A673 (cell line): Measurements from ENCODE around the gene FAM114A1.

Experiments used
- EZH2 ChIP-seq: fragments of 200-600 bp; sonication (generic); IDR thresholded peaks from 2 replicates; pipeline ENCODE4 v1.6.1; 2017; ENCODE audit warnings: borderline replicate concordance, low read depth, mild to moderate bottlenecking, mixed read lengths, antibody characterized with exemption, low read length; ENCODE audit not compliant: poor library complexity, severe bottlenecking
- TF ChIP-seq, protein P1 (sequence below): fragments of 300-800, 200-600 bp; sonication (generic); conservative IDR thresholded peaks from 2 replicates; pipeline ENCODE4 v1.5.1; 2017; ENCODE audit warnings: low read depth, mild to moderate bottlenecking, antibody characterized with exemption, low read length, moderate library complexity, mixed read lengths

DNA sequence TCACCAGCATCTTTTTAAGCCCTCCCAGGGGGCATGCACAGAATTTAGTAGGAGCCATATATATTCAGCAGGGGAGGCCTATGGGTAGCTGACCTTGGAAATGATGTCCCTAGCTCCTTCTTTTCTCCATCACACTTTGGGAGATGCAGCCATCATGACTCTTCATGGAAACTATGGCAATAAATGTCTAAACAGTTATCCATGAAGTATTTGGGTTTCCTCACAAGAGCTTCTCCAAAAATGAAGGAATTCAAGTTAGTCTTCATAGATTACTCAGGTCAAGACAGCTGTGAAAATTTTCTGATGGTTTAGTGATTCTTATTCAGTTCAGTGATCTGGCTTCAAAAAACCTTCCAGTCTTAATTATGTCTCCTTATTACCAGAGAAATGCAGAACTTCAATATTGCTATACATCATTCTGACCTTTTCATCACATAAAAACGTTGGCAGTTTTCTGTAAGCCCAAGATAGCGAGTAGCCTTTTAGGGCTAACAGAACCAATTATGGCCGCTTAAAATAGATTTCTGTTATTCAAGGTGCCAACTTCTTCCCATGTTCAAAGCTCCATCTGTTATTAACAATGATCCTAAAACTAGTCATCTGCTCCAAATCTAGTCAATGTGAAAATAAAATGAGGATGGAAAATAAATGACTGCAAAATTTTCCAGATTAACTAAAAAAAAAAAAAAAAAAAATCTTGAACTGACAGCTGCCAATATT is 112.1 kb downstream of the FAM114A1 start:
- TF ChIP-seq, protein P1, sequence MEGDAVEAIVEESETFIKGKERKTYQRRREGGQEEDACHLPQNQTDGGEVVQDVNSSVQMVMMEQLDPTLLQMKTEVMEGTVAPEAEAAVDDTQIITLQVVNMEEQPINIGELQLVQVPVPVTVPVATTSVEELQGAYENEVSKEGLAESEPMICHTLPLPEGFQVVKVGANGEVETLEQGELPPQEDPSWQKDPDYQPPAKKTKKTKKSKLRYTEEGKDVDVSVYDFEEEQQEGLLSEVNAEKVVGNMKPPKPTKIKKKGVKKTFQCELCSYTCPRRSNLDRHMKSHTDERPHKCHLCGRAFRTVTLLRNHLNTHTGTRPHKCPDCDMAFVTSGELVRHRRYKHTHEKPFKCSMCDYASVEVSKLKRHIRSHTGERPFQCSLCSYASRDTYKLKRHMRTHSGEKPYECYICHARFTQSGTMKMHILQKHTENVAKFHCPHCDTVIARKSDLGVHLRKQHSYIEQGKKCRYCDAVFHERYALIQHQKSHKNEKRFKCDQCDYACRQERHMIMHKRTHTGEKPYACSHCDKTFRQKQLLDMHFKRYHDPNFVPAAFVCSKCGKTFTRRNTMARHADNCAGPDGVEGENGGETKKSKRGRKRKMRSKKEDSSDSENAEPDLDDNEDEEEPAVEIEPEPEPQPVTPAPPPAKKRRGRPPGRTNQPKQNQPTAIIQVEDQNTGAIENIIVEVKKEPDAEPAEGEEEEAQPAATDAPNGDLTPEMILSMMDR, result no peak
- no peak for TF ChIP-seq EZH2
